ENCODE data around the gene FOXR1.

The FOXR1 gene

GRCh38 chr11:118971646-118972045 is at the start of gene FOXR1:
FOXR1 (plus strand) TSS chr11:118971761; CDS start chr11:118971932, 171 bp downstream.
- H3K4me3 ChIP-seq: no peak within 1 kb of the TSS
- no peak within 1 kb of the TSS for H3K27ac ChIP-seq
- DNase-seq (ENCODE audit: low spot score): no peak
- no peak for TF ChIP-seq CTCF (IDR thresholded peaks at IDR 0.05)

- Histone ChIP-seq H3K4me3 (peak overlapping the region; percentile 82), H3K27ac (peak overlapping the region; percentile 96 to 100)
- TF ChIP-seq CTCF (IDR thresholded peaks at IDR 0.05): no peak
- DNase-seq (ENCODE audit: low spot score): peak; percentile 95
Measured at GRCh38 chr11:118921929-118922744, 49.4 kb upstream of the FOXR1 start.

- no peak for TF ChIP-seq CTCF (IDR thresholded peaks at IDR 0.05)
- no peak for DNase-seq (ENCODE audit: low spot score)
- Histone ChIP-seq H3K27ac (peak overlapping the region; percentile 96 to 100), H3K4me3 (peak overlapping the region; percentile 82)
Measured at GRCh38 chr11:118922745-118923627, 48.6 kb upstream of the FOXR1 start.

GRCh38 chr11:118923721-118924587 is 47.6 kb upstream of the FOXR1 start:
- TF ChIP-seq CTCF (IDR thresholded peaks at IDR 0.05): no peak
- DNase-seq (ENCODE audit: low spot score): no peak
- H3K27ac ChIP-seq: peak overlapping the region; percentile 96 to 100
- peak overlapping the region; percentile 82 for H3K4me3 ChIP-seq

- DNase-seq (ENCODE audit: low spot score): no peak
- no peak for TF ChIP-seq CTCF (IDR thresholded peaks at IDR 0.05)
- H3K4me3 ChIP-seq: peak overlapping the region; percentile 82
- H3K27ac ChIP-seq: peak overlapping the region; percentile 96 to 100
Measured at GRCh38 chr11:118924591-118925585, 46.7 kb upstream of the FOXR1 start.
